ENCODE measurements around the gene COMMD9. TPM values are rescaled to one million over a fixed set of nuclear protein-coding genes. Genes with fewer than 3 reads are reported as not detected.

The COMMD9 gene
- total and polyA plus RNA-seq, 4 donors, result 22.9 to 50.8 (median 28.3) TPM

GRCh38 chr11:36253238-36253637, 36.0 kb downstream of the COMMD9 start:
- peaks cover 0 to 4% (median 0%) of the 10 kb centered on the region in 4 donors for H3K9me3 ChIP-seq (ENCODE audit: control insufficient read depth in 4 of 4, low read length in 3 of 4)
- H3K4me3 ChIP-seq (ENCODE audit: low read depth in 1 of 3, low read length in 3 of 3), result no peak overlapping the region
- no peaks in the 10 kb centered on the region for H3K27me3 ChIP-seq (ENCODE audit: control insufficient read depth in 4 of 4, insufficient read depth in 4 of 4, low read length in 3 of 4)
- no peak overlapping the region for H3K9ac ChIP-seq (ENCODE audit: low read depth in 1 of 2, low read length in 2 of 2)
- no peak for DNase-seq (ENCODE audit: low spot score)
- no peak overlapping the region for H3K27ac ChIP-seq (ENCODE audit: low read depth in 1 of 2, low read length in 2 of 2)
- H3K36me3 ChIP-seq (ENCODE audit: control insufficient read depth in 4 of 4, insufficient read depth in 3 of 4, low read depth in 1 of 4, low read length in 3 of 4), result no peaks in the 10 kb centered on the region
- 55% methylated on average over 5 of the region's 5 CpGs for WGBS
- H3K4me1 ChIP-seq (ENCODE audit: control insufficient read depth in 4 of 4, insufficient read depth in 4 of 4, low read length in 3 of 4), result no peaks in the 10 kb centered on the region
- TF ChIP-seq GABPA (IDR thresholded peaks at IDR 0.05 in 1 of 2, conservative IDR thresholded peaks at IDR 0.05 in 1 of 2) (no peak), HNF4A (conservative IDR thresholded peaks at IDR 0.05) (no peak), NR2F2 (IDR thresholded peaks at IDR 0.05) (no peak), FOXA1 (IDR thresholded peaks at IDR 0.05) (no peak), ZBTB33 (IDR thresholded peaks at IDR 0.05) (no peak), TAF1 (conservative IDR thresholded peaks at IDR 0.05) (no peak), FOXA2 (IDR thresholded peaks at IDR 0.05) (no peak), RAD21 (IDR thresholded peaks at IDR 0.05) (no peak), SP1 (IDR thresholded peaks at IDR 0.05) (no peak), JUND (IDR thresholded peaks at IDR 0.05) (no peak), RXRA (IDR thresholded peaks at IDR 0.05) (no peak), ATF3 (IDR thresholded peaks at IDR 0.05) (no peak), REST (IDR thresholded peaks at IDR 0.05) (no peak), EGR1 (IDR thresholded peaks at IDR 0.05; ENCODE audit: low read depth in 2 of 2) (no peak), YY1 (IDR thresholded peaks at IDR 0.05) (no peak), HNF4G (IDR thresholded peaks at IDR 0.05) (no peak), MAX (IDR thresholded peaks at IDR 0.05) (no peak)

- no peaks in the 10 kb centered on the region for H3K36me3 ChIP-seq (ENCODE audit: control insufficient read depth in 4 of 4, insufficient read depth in 3 of 4, low read depth in 1 of 4, low read length in 3 of 4)
- H3K9me3 ChIP-seq (ENCODE audit: control insufficient read depth in 4 of 4, low read length in 3 of 4), result peaks cover 0 to 4% (median 0%) of the 10 kb centered on the region in 4 donors
- no peaks in the 10 kb centered on the region for H3K4me1 ChIP-seq (ENCODE audit: control insufficient read depth in 4 of 4, insufficient read depth in 4 of 4, low read length in 3 of 4)
- TF ChIP-seq SP1 (IDR thresholded peaks at IDR 0.05), result no peak
- TF ChIP-seq TAF1 (conservative IDR thresholded peaks at IDR 0.05), result no peak
- no peak overlapping the region for H3K4me3 ChIP-seq (ENCODE audit: low read depth in 1 of 3, low read length in 3 of 3)
- no peaks in the 10 kb centered on the region for H3K27me3 ChIP-seq (ENCODE audit: control insufficient read depth in 4 of 4, insufficient read depth in 4 of 4, low read length in 3 of 4)
- WGBS, result 70% methylated on average over 2 of the region's 2 CpGs
- H3K9ac ChIP-seq (ENCODE audit: low read depth in 1 of 2, low read length in 2 of 2), result no peak overlapping the region
- no peak overlapping the region for H3K27ac ChIP-seq (ENCODE audit: low read depth in 1 of 2, low read length in 2 of 2)
- no peak for DNase-seq (ENCODE audit: low spot score)
Observed at GRCh38 chr11:36251823-36252222, 37.4 kb downstream of the COMMD9 start.
